Cerebellar cortex (tissue), 1 donor: Measurements from ENCODE around the gene NACAD.

Experiments used
- DNase-seq: peaks from one replicate; pipeline ENCODE4 v3.0.0-alpha.2; 2015; ENCODE audit warnings: low spot score

Gene NACAD

GRCh38 chr7:45073786-45074527 is 14.8 kb downstream of the NACAD start:
- no peak for DNase-seq

- no peak for DNase-seq
Observed at GRCh38 chr7:45073031-45073785, 15.6 kb downstream of the NACAD start.

GRCh38 chr7:45072131-45073030 is 16.4 kb downstream of the NACAD start:
- no peak for DNase-seq

GRCh38 chr7:45071528-45071927 is 17.2 kb downstream of the NACAD start:
- no peak for DNase-seq

- DNase-seq: peak; percentile 70
Observed at GRCh38 chr7:45070254-45070642, 18.5 kb downstream of the NACAD start.

- DNase-seq: no peak
Observed at GRCh38 chr7:45069444-45070253, 19.1 kb downstream of the NACAD start.

- DNase-seq: no peak
Observed at GRCh38 chr7:45068236-45069023, 20.3 kb downstream of the NACAD start.

GRCh38 chr7:45067582-45067981 is 21.2 kb downstream of the NACAD start:
- no peak for DNase-seq

GRCh38 chr7:45066409-45066808 is 22.4 kb downstream of the NACAD start:
- no peak for DNase-seq

- DNase-seq: no peak
Observed at GRCh38 chr7:45065031-45065995, 23.5 kb downstream of the NACAD start.

GRCh38 chr7:45064047-45064725 is 24.6 kb downstream of the NACAD start:
- no peak for DNase-seq

GRCh38 chr7:45061806-45062425 is 26.9 kb downstream of the NACAD start:
- no peak for DNase-seq

- no peak for DNase-seq
Observed at GRCh38 chr7:45061352-45061751, 27.4 kb downstream of the NACAD start.

- DNase-seq: no peak
Observed at GRCh38 chr7:45060295-45060694, 28.5 kb downstream of the NACAD start.

- DNase-seq: no peak
Observed at GRCh38 chr7:45057878-45058277, 30.9 kb downstream of the NACAD start.

GRCh38 chr7:45055594-45056219 is 33.1 kb downstream of the NACAD start:
- DNase-seq: no peak

GRCh38 chr7:45055016-45055415 is 33.8 kb downstream of the NACAD start:
- no peak for DNase-seq

- peak; percentile 51 for DNase-seq
Observed at GRCh38 chr7:45054442-45054841, 34.3 kb downstream of the NACAD start.
